Right renal pelvis (tissue), 4 donors: ENCODE data around the gene GTF2A1. TPM values are rescaled to one million over a fixed set of nuclear protein-coding genes. Genes with fewer than 3 reads are reported as not detected.
A peak's percentile ranks its signal among the peaks of the same experiment; 100 is the strongest.
"Not testable (repeated sequence)": the region's sequence is repeated elsewhere in the genome, so short reads cannot be mapped to it uniquely, and the experiment has no call there.

Source experiments
- DNase-seq, 4 donors: peaks; one replicate each; pipeline ENCODE4 v3.0.0-alpha.2; 2013; ENCODE audit warnings: low read depth in 4 of 4, low spot score in 3 of 4, missing footprints in 1 of 4
- polyA plus RNA-seq, 4 donors: library from polyadenylated mRNA; unstranded; fragments of 120-200 nt; gene quantifications; one replicate each; pipeline ENCODE4 v1.2.1, GENCODE V29; 2013; ENCODE audit not compliant: insufficient read length in 4 of 4

The GTF2A1 gene
- polyA plus RNA-seq, 4 donors: 33.1 to 43.9 (median 41.5) TPM

GRCh38 chr14:81233615-81234014 is 12.9 kb upstream of the GTF2A1 start:
- no peak for DNase-seq

- DNase-seq: no peak
Measured at GRCh38 chr14:81231540-81231939, 10.8 kb upstream of the GTF2A1 start.

DNA sequence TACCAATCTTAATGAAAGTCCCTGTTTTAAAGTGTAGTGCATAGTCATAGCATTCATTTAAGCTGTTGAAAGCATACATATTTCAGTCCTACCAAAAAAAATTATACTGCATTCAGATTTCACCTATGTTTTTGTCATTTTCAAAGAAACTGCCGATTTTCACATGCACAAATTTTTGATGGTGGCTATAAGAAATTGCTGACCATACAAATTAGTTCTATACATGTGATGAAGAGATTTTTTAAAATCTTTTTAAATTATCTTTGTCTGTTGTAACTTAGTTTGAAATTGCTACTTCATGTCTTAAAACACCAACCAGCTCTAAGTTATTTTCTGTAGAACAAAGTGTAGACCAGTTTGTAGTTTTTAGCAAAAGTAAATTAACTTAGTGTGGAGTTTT is 3.5 kb upstream of the GTF2A1 start:
- no peak for DNase-seq

DNA sequence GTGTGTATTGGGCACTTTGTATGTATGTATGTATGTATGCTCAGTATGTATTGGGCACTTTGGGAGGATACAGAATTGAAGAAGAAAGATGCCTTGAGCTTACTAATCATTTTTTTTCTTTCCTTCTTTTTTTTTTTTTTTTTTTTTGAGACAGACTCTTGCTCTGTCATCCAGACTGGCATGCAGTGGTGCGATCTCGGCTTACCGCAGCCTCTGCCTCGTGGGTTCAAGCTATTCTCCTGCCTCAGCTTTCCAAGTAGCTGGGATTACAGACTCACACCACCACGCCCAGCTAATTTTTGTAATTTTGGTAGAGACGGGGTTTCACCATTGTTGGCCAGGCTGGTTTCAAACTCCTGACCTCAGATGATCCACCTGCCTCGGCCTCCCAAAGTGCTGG is 3.0 kb upstream of the GTF2A1 start:
- DNase-seq: not testable (repeated sequence)

GRCh38 chr14:81222691-81223090 is 1.9 kb upstream of the GTF2A1 start:
- DNase-seq: no peak

- DNase-seq: no peak
Measured at GRCh38 chr14:81222126-81222525, 1.4 kb upstream of the GTF2A1 start.

DNA sequence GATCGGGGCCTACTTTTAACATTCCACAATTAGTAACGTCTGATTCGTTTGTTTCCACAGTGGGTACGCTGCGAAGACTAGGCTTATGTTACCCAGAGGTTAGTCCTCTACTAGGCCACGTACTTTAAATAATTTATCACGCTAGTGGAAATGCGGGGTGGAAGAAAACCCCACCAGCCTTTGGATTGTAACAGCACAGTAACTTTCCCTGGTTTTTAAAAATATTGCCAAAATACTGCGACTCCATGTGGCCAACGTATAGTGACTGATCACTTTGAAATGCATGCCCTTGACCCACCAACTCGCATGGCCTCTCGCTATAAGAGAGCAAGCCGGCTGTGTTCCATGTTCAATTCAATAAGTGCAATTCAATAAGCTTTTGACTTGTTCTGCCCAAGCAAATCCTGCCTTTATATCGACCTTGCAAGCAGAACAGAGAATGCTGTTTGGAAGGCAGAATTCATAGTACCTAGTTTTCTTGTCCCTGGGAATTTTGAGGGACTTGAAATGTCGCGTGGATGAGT is 882 bp upstream of the GTF2A1 start:
- DNase-seq: no peak

DNA sequence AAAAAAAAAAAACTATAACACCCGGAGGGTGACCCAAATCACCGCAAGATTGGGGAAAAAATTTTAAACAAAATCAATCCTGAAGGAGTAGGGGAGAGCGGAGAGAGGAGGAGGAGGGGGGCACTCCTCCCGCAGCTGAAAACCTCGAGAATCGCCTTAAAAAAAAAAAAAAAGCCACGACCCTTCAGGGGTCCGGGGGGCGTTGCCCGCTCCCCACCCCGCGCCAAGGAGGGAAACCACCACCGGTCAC is 254 bp downstream of the GTF2A1 start:
- no peak for DNase-seq

- DNase-seq: no peak
Measured at GRCh38 chr14:81219759-81220579, 790 bp downstream of the GTF2A1 start.

DNA sequence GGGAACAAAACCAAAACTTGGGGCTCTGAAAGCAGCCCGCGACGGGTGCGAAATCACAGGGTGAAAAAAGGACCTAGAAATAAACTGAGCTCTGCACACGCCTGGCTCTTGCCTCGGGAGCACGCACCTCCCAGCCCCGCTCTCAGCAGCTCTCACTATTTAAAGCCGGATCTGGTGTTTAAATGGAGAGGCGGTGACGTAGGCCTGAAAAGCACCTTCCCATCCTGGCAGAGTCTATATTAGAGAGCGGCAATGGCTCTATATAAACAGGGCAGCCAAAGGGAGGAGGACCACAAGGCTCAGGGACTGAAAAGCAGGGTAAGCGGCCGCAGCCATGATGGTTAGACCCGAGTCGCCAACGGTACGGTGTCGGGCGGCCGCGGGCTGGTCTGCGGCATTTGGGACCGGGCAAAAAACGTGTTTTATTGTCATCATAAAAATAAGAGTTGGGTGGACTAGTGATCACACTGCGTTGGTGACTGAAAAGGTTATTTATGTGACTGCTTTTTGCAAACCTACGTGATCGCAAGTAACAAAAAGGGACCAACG is 1.5 kb downstream of the GTF2A1 start:
- DNase-seq: peak; percentile 84 to 96 (median 91)

- DNase-seq: no peak
Measured at GRCh38 chr14:81211844-81212243, 8.9 kb downstream of the GTF2A1 start.

DNA sequence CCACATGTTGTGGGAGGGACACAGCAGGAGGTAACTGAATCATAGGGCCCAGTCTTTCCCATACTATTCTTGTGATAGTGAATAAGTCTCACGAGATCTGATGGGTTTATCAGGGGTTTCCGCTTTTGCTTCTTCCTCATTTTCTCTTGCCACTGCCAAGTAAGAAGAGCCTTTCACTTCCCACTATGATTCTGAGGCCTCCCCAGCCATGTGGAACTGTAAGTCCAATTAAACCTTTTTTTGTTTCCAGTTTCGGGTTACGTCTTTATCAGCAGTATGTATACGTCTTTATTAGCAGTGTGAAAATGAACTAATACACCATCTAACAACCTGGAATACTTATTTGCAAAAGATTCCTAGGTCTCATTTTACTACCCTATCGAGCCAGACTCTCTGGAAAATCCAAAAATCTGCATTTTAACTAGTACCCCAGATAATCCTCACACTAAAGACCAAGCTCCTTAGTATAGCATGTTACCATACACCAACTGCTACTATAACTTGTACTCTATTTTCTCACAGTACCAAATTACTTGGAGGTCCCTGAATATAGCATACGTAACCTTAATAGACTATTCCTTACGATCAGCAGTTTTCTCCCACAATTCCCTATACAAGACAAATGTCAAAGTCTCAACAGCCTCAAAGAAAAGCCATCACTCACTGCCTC is 11.5 kb downstream of the GTF2A1 start:
- DNase-seq: no peak

GRCh38 chr14:81208489-81208888 is 12.3 kb downstream of the GTF2A1 start:
- DNase-seq: no peak

GRCh38 chr14:81206115-81206514 is 14.6 kb downstream of the GTF2A1 start:
- no peak for DNase-seq

DNA sequence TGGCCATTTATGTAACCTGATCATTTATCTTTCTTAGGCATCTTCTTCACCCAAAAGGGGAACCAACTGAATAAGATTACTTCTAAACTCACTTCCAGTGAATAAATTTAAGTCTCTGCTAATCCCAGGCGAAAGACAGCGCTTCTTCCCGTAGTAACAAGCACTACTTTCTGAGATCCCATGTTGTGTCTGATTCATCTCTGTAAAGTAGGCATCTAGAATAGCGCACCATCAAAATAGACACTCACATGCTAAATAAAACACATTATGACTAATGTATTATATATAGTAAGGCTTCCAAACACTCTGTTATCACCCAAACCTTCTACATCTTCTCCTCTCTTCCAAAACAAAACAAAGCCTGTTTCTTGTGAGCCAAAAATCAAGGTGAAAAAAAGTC is 15.1 kb downstream of the GTF2A1 start:
- no peak for DNase-seq

DNA sequence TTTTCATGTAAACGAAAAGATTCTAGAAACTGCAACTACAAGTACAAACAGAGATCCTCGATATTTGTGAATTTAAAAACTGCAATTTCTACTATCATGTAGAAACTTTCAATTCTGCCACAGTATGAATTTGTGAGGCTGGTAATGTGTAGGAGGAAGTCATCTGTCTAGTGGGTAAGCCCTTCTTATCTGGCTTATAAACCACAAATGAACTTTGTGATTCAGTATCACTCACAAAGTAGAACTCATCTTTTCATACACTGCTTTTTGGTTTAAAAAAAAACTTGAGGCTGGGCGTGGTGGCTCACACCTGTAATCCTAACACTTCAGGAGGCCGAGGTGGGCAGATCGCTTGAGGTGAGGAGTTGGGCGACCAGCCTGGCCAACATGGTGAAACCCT is 20.7 kb downstream of the GTF2A1 start:
- no peak for DNase-seq

DNA sequence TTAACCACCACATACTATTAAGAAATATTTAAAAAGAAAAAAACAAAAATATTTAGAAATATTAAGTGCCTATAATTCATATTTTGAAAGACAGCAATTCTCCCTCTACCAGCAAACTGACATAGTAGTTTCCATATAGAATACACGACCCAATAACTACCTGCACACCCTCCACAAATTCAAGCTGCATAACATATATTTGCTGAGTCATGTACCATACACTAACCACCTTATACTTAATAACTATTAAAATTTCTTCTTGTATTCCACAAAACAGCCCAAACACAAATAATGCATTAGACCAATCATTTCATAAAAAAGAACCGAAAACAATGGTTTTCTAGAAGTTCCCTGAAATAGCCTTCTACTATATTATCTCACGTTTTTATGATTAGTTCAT is 21.7 kb downstream of the GTF2A1 start:
- no peak for DNase-seq

DNA sequence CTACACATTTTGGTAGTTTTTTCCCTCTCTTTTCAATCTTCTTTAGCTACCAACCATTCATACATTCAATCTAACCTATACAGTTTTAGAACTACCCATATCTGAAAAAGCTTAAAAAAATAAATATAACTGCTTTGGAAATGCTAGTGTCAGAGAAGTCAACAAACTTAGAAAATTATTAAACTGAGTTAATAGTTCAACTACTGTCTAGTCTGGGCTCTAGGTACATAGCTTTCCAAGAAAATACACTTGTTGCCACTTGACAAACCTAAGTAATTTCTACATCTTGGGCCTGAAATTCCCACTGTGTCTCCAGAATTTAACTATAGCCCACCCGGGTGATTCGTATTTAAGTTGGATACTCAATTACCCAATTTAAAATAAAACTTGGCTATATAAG is 22.1 kb downstream of the GTF2A1 start:
- DNase-seq: no peak

- no peak for DNase-seq
Measured at GRCh38 chr14:81193924-81194633, 26.7 kb downstream of the GTF2A1 start.

DNA sequence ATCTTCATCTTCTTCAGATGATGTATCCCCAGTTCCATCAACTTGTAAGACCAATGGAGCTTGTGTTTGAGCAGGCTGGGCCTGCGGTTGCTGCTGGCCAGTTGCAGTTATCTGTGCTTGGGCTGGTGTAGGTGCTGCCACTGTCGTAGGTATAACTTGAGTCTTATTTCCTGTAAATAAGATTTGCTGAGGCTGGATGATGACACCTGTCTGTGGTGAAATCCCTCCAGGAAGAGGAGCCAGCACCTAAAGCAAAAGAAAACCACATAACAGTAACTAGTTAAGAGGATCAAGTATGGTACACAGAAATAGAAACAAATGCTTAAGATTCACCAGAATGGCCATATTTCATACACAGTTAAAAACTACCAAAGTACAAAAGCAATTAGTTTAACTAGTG is 28.2 kb downstream of the GTF2A1 start:
- no peak for DNase-seq

DNA sequence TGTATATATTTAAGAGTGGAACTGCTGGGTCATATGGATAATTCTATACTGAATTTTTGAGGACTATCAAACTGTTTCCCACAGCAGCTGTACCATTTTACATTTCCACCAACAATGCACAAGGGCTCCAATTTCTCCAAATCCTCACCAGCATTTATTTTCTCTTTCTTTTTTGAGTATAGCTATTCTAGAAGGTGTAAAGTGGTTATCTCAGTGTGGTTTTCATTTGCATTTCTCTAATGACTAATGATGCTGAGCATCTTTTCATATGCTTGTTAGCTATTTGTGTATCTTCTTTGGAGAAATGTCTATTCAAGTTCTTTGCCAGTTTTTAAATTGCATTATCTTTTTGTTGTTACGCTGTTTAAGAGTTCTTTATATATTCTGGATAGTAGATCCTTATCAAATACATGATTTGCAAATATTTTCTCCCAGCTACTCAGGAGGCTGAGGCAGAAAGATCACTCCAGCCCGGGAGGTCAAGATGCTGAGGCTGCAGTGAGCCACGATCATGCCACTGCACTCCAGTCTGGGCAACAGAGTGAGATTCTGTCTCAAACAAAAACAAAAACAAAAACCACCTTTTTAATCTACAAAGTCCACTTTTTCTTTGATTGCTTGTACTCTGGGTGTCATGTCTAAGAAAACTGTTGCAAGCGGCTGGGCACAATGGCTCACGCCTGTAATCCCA is 32.8 kb downstream of the GTF2A1 start:
- no peak for DNase-seq
